WTC11 (cell line): ENCODE results near the gene UROC1.

Experiments
- ATF2 ChIP-seq: sonication (generic); formaldehyde crosslinking; IDR thresholded peaks from 2 replicates; pipeline ENCODE4 v1.8.1; 2022; ENCODE audit warnings: low read depth, missing genetic modification reagents, borderline replicate concordance
- CREB1 ChIP-seq: sonication (generic); formaldehyde crosslinking; IDR thresholded peaks from 2 replicates; pipeline ENCODE4 v1.8.0; 2023; ENCODE audit warnings: mild to moderate bottlenecking, missing genetic modification reagents
- CREM ChIP-seq: sonication (generic); formaldehyde crosslinking; IDR thresholded peaks from 2 replicates; pipeline ENCODE4 v1.8.1; 2022; ENCODE audit warnings: mild to moderate bottlenecking, missing genetic modification reagents, moderate library complexity
- ESRRA ChIP-seq: sonication (generic); formaldehyde crosslinking; IDR thresholded peaks from 2 replicates; pipeline ENCODE4 v1.8.1; 2022; ENCODE audit warnings: mild to moderate bottlenecking, missing genetic modification reagents, borderline replicate concordance
- IRF2 ChIP-seq: sonication (generic); formaldehyde crosslinking; IDR thresholded peaks from 2 replicates; pipeline ENCODE4 v1.8.0; 2022; ENCODE audit warnings: low read depth, missing genetic modification reagents, borderline replicate concordance
- TF ChIP-seq, protein P1 (sequence below): fragments of 200-600 bp; IDR thresholded peaks from 2 replicates; pipeline ENCODE4 v1.8.0; 2022; ENCODE audit warnings: antibody characterized with exemption
- TF ChIP-seq, protein P2 (sequence below): fragments of 250-450 bp; sonication (Bioruptor Pico); IDR thresholded peaks from 2 replicates; pipeline ENCODE4 v1.9.0; 2021; ENCODE audit warnings: moderate library complexity, mild to moderate bottlenecking, inconsistent platforms, borderline replicate concordance

DNA sequence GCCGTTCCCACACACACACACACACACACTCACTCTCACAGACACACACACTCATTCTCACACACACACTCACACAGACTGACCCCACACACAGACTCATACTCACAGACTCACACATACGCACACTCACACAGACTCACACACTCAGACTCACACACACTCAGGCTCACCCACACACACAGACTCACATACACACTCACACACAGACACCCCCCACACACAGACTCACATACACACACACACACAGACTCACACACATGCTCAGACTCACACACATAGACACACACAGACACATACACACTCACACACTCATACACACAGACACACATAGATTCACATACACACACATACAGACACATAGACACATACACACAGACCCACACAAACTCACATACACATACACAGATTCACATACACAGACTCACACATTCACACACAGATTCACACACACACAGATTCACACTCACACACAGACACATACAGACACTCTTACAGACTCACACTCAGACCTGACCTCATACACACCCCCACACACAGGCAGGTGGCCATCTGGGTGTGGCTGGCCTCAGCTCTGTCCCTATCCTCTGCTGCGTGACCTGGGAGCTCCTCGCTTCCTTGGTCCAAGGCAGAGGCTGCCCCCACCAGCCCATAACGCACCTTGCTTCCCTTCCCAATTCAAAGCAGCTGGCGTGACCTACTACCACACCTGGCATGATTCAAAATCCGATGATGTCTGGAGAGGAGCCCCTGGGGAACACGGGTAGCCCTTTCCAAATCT is 39.3 kb upstream of the UROC1 start:
- TF ChIP-seq IRF2 (CRISPR knock-in tag) (no peak), ESRRA (CRISPR knock-in tag) (no peak), CREM (CRISPR knock-in tag) (no peak), CREB1 (no peak), ATF2 (CRISPR knock-in tag) (no peak)
- TF ChIP-seq, protein P1, sequence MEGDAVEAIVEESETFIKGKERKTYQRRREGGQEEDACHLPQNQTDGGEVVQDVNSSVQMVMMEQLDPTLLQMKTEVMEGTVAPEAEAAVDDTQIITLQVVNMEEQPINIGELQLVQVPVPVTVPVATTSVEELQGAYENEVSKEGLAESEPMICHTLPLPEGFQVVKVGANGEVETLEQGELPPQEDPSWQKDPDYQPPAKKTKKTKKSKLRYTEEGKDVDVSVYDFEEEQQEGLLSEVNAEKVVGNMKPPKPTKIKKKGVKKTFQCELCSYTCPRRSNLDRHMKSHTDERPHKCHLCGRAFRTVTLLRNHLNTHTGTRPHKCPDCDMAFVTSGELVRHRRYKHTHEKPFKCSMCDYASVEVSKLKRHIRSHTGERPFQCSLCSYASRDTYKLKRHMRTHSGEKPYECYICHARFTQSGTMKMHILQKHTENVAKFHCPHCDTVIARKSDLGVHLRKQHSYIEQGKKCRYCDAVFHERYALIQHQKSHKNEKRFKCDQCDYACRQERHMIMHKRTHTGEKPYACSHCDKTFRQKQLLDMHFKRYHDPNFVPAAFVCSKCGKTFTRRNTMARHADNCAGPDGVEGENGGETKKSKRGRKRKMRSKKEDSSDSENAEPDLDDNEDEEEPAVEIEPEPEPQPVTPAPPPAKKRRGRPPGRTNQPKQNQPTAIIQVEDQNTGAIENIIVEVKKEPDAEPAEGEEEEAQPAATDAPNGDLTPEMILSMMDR = no peak
- TF ChIP-seq, protein P2, sequence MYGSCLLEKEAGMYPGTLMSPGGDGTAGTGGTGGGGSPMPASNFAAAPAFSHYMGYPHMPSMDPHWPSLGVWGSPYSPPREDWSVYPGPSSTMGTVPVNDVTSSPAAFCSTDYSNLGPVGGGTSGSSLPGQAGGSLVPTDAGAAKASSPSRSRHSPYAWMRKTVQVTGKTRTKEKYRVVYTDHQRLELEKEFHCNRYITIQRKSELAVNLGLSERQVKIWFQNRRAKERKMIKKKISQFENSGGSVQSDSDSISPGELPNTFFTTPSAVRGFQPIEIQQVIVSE (CRISPR knock-in tag) = no peak
